ENCODE data around the gene MYO7B.

Gene MYO7B

GRCh38 chr2:127572841-127573240 lies 37.4 kb downstream of the MYO7B start:
- no peak for DNase-seq (ENCODE audit: low read depth, low spot score)

GRCh38 chr2:127573298-127573697 lies 37.8 kb downstream of the MYO7B start:
- no peak for DNase-seq (ENCODE audit: low read depth, low spot score)

- DNase-seq (ENCODE audit: low read depth, low spot score) = no peak
Measured at GRCh38 chr2:127573771-127574170, 38.3 kb downstream of the MYO7B start.

GRCh38 chr2:127574656-127575055 lies 39.2 kb downstream of the MYO7B start:
- no peak for DNase-seq (ENCODE audit: low read depth, low spot score)

GRCh38 chr2:127575185-127575765 lies 39.8 kb downstream of the MYO7B start:
- DNase-seq (ENCODE audit: low read depth, low spot score) = no peak

GRCh38 chr2:127575941-127576432 lies 40.5 kb downstream of the MYO7B start:
- no peak for DNase-seq (ENCODE audit: low read depth, low spot score)

- no peak for DNase-seq (ENCODE audit: low read depth, low spot score)
Measured at GRCh38 chr2:127576433-127577207, 41.1 kb downstream of the MYO7B start.

- DNase-seq (ENCODE audit: low read depth, low spot score) = no peak
Measured at GRCh38 chr2:127577208-127577475, 41.7 kb downstream of the MYO7B start.

- DNase-seq (ENCODE audit: low read depth, low spot score) = no peak
Measured at GRCh38 chr2:127577503-127577902, 42.0 kb downstream of the MYO7B start.

GRCh38 chr2:127577973-127578372 lies 42.5 kb downstream of the MYO7B start:
- DNase-seq (ENCODE audit: low read depth, low spot score) = no peak

- DNase-seq (ENCODE audit: low read depth, low spot score) = no peak
Measured at GRCh38 chr2:127578411-127578810, 42.9 kb downstream of the MYO7B start.

- DNase-seq (ENCODE audit: low read depth, low spot score) = no peak
Measured at GRCh38 chr2:127579231-127579630, 43.7 kb downstream of the MYO7B start.

GRCh38 chr2:127580167-127581049 lies 44.9 kb downstream of the MYO7B start:
- DNase-seq (ENCODE audit: low read depth, low spot score) = no peak

- no peak for DNase-seq (ENCODE audit: low read depth, low spot score)
Measured at GRCh38 chr2:127581050-127581345, 45.5 kb downstream of the MYO7B start.

GRCh38 chr2:127581516-127582490 lies 46.3 kb downstream of the MYO7B start:
- DNase-seq (ENCODE audit: low read depth, low spot score) = no peak

GRCh38 chr2:127582863-127583861 lies 47.7 kb downstream of the MYO7B start:
- DNase-seq (ENCODE audit: low read depth, low spot score) = no peak

- no peak for DNase-seq (ENCODE audit: low read depth, low spot score)
Measured at GRCh38 chr2:127584047-127584446, 48.6 kb downstream of the MYO7B start.

GRCh38 chr2:127584516-127585033 lies 49.1 kb downstream of the MYO7B start:
- DNase-seq (ENCODE audit: low read depth, low spot score) = no peak

- no peak for DNase-seq (ENCODE audit: low read depth, low spot score)
Measured at GRCh38 chr2:127585270-127585807, 49.9 kb downstream of the MYO7B start.

- DNase-seq (ENCODE audit: low read depth, low spot score) = no peak
Measured at GRCh38 chr2:127586136-127586535, 50.7 kb downstream of the MYO7B start.

Data from brain pericyte (primary cell).